ENCODE measurements around the gene C16orf96.

Gene C16orf96

GRCh38 chr16:4617880-4618279 is 61.7 kb downstream of the C16orf96 start:
- TF ChIP-seq GATA2 (IDR thresholded peaks at IDR 0.05; ENCODE audit: low read depth, low read length) (no peak), GATA3 (IDR thresholded peaks at IDR 0.05; ENCODE audit: low read depth, low read length) (no peak)

- TF ChIP-seq GATA2 (IDR thresholded peaks at IDR 0.05; ENCODE audit: low read depth, low read length) = no peak
- TF ChIP-seq GATA3 (IDR thresholded peaks at IDR 0.05; ENCODE audit: low read depth, low read length) = no peak
Observed at GRCh38 chr16:4618645-4619418, 62.7 kb downstream of the C16orf96 start.

GRCh38 chr16:4623593-4623992 is 67.5 kb downstream of the C16orf96 start:
- TF ChIP-seq GATA3 (IDR thresholded peaks at IDR 0.05; ENCODE audit: low read depth, low read length) = no peak
- TF ChIP-seq GATA2 (IDR thresholded peaks at IDR 0.05; ENCODE audit: low read depth, low read length) = no peak

- TF ChIP-seq GATA3 (IDR thresholded peaks at IDR 0.05; ENCODE audit: low read depth, low read length) (no peak), GATA2 (IDR thresholded peaks at IDR 0.05; ENCODE audit: low read depth, low read length) (no peak)
Observed at GRCh38 chr16:4624015-4624826, 68.1 kb downstream of the C16orf96 start, which contains the start of gene MGRN1. MGRN1 (plus strand) TSS chr16:4624826; CDS start chr16:4624961, 135 bp downstream.

- no peak for TF ChIP-seq GATA3 (IDR thresholded peaks at IDR 0.05; ENCODE audit: low read depth, low read length)
- no peak; the same call in 1 of the 2 replicates for TF ChIP-seq GATA2 (IDR thresholded peaks at IDR 0.05; ENCODE audit: low read depth, low read length)
Observed at GRCh38 chr16:4624827-4625559, 68.9 kb downstream of the C16orf96 start.

- TF ChIP-seq GATA3 (IDR thresholded peaks at IDR 0.05; ENCODE audit: low read depth, low read length) (no peak), GATA2 (IDR thresholded peaks at IDR 0.05; ENCODE audit: low read depth, low read length) (no peak)
Observed at GRCh38 chr16:4625560-4626159, 69.5 kb downstream of the C16orf96 start.

GRCh38 chr16:4626396-4626795 is 70.3 kb downstream of the C16orf96 start:
- TF ChIP-seq GATA3 (IDR thresholded peaks at IDR 0.05; ENCODE audit: low read depth, low read length) (no peak), GATA2 (IDR thresholded peaks at IDR 0.05; ENCODE audit: low read depth, low read length) (no peak)

DNA sequence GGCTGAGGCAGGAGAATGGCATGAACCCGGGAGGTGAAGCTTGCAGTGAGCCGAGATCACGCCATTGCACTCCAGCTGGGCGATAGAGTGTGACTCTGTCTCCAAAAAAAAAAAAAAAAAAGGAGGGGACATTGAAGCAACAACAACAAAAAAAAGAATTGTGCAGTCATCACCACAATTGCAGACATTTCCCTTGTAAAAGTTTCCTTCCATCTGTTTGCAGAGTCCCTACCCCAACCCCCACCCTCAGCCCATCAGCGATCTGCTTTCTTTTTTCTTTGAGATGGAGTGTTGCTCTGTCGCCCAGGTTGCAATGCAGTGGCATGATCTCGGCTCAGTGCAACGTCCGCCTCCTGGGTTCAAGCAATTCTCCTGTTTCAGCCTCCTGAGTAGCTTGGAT is 72.1 kb downstream of the C16orf96 start:
- TF ChIP-seq GATA2 (IDR thresholded peaks at IDR 0.05; ENCODE audit: low read depth, low read length) = no peak
- TF ChIP-seq GATA3 (IDR thresholded peaks at IDR 0.05; ENCODE audit: low read depth, low read length) = no peak

DNA sequence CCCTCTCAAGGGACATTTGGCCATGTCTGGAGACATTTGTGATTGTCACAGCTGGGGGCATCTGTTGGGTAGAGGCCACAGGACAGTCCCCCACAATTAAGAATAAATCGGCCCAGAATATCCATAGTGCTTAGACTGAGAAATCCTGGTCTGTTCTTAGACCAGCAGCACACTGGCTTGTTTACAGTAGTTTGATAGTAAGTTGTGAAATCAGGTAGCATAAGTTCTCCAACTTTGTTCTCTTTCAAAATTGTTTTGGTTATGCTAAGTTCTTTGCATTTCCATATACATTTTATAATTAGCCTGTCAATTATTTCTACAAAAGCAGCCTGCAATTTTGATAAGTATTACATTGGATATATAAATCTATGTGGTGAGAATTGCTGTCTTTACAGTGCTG is 75.3 kb downstream of the C16orf96 start:
- no peak for TF ChIP-seq GATA3 (IDR thresholded peaks at IDR 0.05; ENCODE audit: low read depth, low read length)
- TF ChIP-seq GATA2 (IDR thresholded peaks at IDR 0.05; ENCODE audit: low read depth, low read length) = no peak

DNA sequence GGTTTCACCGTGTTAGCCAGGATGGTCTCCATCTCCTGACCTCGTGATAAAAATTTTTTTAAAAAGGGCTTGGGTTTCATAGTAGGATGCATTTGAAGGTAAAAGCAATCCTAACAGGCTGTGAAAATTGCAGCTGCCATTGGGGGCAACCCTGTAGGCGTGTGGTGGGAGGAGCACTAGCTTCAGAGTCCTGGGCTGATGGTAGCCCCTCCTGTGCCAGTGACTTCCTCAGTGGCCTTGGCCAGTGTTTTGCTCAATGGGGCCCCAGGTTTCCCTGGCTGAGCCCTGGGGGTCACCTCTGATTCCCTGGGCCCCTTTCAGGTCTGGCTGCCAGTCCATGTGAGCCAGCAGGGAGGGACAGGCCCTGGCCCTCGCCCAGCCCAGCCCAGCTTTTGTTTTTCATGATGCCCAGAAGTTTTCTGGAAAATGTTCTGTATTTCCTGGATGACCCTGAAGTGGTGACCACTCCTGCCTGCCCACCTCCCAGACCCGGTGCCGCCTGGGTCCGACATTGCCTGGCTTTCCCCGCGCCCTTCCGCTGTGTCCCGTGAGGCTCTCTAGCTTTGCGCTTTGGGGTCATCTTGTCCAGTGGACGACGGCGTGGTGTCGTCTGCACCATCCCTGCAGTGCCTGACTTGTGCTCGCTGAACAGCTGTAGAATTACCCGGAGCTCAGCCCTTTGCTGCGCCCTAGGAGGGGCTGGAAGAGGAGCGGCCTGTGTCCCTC is 77.9 kb downstream of the C16orf96 start:
- TF ChIP-seq GATA3 (IDR thresholded peaks at IDR 0.05; ENCODE audit: low read depth, low read length) (no peak), GATA2 (IDR thresholded peaks at IDR 0.05; ENCODE audit: low read depth, low read length) (no peak)

GRCh38 chr16:4634768-4635167 is 78.6 kb downstream of the C16orf96 start:
- no peak for TF ChIP-seq GATA3 (IDR thresholded peaks at IDR 0.05; ENCODE audit: low read depth, low read length)
- TF ChIP-seq GATA2 (IDR thresholded peaks at IDR 0.05; ENCODE audit: low read depth, low read length) = no peak

GRCh38 chr16:4636196-4636595 is 80.1 kb downstream of the C16orf96 start:
- TF ChIP-seq GATA2 (IDR thresholded peaks at IDR 0.05; ENCODE audit: low read depth, low read length) = no peak
- no peak for TF ChIP-seq GATA3 (IDR thresholded peaks at IDR 0.05; ENCODE audit: low read depth, low read length)

DNA sequence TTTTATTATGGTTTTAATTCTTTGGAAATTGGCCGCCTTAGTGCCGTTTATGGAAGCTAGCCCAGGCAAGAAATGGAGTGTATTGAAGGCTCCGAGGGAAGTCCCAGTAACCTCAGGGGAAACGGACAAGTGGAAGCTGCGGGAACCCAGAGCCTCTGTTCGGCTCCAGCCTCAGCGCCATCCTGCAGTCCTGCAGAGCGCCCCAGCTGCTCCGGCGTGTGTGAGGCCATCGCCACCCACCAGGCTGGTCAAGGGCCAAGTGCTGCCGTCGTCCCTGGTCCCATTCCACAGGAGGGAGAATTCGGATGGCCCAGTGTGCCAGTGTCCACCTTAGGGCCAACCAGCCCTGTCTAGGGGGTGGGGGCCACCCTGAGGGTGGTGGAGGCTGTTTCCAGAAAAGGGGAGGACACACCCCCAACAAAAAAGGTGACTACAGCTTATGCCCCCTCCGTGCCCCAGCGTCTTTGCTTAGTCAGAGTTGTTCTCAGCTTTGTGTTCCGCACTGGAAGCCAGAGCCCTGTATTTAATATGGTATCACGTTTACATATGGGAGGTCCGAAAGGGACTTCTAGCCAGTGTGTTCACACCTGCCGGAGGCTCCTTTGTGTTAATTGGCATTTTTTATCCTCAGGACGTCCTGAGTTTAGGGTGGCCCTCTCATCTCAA is 81.5 kb downstream of the C16orf96 start:
- no peak for TF ChIP-seq GATA3 (IDR thresholded peaks at IDR 0.05; ENCODE audit: low read depth, low read length)
- TF ChIP-seq GATA2 (IDR thresholded peaks at IDR 0.05; ENCODE audit: low read depth, low read length) = no peak
